ENCODE measurements around the gene GABRR2. TPM values are rescaled to one million over a fixed set of nuclear protein-coding genes. Genes with fewer than 3 reads are reported as not detected.

GABRR2 gene
- total RNA-seq, 2 donors from 2014 or later: 2.0 TPM; not detected in 1

DNA sequence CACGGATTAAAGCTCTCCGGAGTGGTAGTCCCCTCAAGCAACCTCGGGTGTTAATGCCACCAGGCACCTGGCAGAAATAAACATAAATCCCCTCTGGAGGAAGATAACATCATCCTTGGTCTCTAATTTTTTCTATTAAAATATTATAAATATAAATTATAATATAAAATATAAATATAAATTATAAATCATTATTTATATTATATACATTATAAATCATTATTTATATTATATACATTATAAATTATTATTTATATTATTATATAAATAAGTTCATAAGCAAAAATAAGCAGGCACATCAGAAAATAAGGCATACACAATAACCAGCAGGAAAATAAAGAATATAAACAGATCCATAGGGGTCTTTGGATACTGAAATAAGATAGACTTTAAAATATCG is 39.2 kb downstream of the GABRR2 start:
- Histone ChIP-seq H3K4me3 (no peak overlapping the region), H3K4me1 (ENCODE audit: control insufficient read depth in 1 of 2, low read depth in 2 of 2) (no peaks in the 10 kb centered on the region), H3K9me3 (no peaks in the 10 kb centered on the region), H3K36me3 (no peaks in the 10 kb centered on the region), H3K27ac (no peak overlapping the region), H3K27me3 (replicated peaks; ENCODE audit: insufficient read depth) (no peaks in the 10 kb centered on the region)
- DNase-seq (ENCODE audit: low spot score) (no peak), ATAC-seq (ENCODE audit: insufficient number of reproducible peaks, low FRiP score, low read depth) (no peak)
- TF ChIP-seq, protein P1, sequence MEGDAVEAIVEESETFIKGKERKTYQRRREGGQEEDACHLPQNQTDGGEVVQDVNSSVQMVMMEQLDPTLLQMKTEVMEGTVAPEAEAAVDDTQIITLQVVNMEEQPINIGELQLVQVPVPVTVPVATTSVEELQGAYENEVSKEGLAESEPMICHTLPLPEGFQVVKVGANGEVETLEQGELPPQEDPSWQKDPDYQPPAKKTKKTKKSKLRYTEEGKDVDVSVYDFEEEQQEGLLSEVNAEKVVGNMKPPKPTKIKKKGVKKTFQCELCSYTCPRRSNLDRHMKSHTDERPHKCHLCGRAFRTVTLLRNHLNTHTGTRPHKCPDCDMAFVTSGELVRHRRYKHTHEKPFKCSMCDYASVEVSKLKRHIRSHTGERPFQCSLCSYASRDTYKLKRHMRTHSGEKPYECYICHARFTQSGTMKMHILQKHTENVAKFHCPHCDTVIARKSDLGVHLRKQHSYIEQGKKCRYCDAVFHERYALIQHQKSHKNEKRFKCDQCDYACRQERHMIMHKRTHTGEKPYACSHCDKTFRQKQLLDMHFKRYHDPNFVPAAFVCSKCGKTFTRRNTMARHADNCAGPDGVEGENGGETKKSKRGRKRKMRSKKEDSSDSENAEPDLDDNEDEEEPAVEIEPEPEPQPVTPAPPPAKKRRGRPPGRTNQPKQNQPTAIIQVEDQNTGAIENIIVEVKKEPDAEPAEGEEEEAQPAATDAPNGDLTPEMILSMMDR (IDR thresholded peaks at IDR 0.05): no peak

DNA sequence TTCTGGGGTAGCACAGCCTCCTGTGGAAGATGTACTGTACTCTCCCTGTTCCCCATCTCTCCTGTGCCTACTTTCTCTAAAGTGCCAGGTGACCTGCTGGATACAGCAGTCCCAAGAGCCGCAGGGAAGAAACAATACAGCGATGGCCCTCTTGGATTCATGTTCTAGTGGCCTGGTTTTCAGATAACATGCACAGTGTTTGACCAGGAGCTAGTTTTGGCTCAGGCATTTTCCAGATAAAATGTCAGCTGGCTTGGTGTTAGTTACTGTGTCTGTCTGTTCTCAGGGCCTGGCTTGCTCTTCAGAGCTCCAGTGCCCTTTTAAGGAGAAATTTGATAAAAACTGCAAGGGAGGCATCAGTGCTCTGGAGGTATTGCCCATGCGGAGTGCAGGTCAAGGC is 41.3 kb downstream of the GABRR2 start:
- no peak overlapping the region for H3K27ac ChIP-seq
- DNase-seq (ENCODE audit: low spot score): no peak
- no peak overlapping the region for H3K4me3 ChIP-seq
- no peaks in the 10 kb centered on the region for H3K36me3 ChIP-seq
- TF ChIP-seq, protein P1 (IDR thresholded peaks at IDR 0.05): no peak
- H3K9me3 ChIP-seq: no peaks in the 10 kb centered on the region
- ATAC-seq (ENCODE audit: insufficient number of reproducible peaks, low FRiP score, low read depth): no peak
- H3K4me1 ChIP-seq (ENCODE audit: control insufficient read depth in 1 of 2, low read depth in 2 of 2): no peaks in the 10 kb centered on the region
- no peaks in the 10 kb centered on the region for H3K27me3 ChIP-seq (replicated peaks; ENCODE audit: insufficient read depth)

DNA sequence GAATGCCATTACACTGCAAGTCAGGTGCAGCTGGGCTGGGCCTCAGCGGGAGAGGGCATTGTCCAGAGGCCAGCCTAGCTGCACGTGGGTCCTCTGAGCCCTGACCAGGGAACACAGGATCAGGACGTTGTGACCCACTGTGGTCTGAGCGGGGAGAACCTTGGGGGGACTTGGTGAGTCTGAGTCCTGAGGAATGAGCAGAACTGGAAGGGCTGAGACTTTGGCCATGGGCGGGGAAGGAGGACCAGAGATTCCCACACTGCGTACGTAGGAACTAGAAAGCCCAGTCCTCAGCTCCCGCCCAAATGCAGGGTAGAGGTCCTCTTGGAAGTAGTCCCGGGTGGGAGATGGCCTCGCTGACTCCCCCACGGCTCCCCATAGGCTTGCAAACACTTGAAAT is 42.5 kb downstream of the GABRR2 start:
- no peaks in the 10 kb centered on the region for H3K27me3 ChIP-seq (replicated peaks; ENCODE audit: insufficient read depth)
- ATAC-seq (ENCODE audit: insufficient number of reproducible peaks, low FRiP score, low read depth): no peak
- TF ChIP-seq, protein P1 (IDR thresholded peaks at IDR 0.05): no peak
- H3K4me1 ChIP-seq (ENCODE audit: control insufficient read depth in 1 of 2, low read depth in 2 of 2): no peaks in the 10 kb centered on the region
- no peak overlapping the region for H3K27ac ChIP-seq
- no peaks in the 10 kb centered on the region for H3K36me3 ChIP-seq
- no peak overlapping the region for H3K4me3 ChIP-seq
- H3K9me3 ChIP-seq: no peaks in the 10 kb centered on the region
- DNase-seq (ENCODE audit: low spot score): no peak

DNA sequence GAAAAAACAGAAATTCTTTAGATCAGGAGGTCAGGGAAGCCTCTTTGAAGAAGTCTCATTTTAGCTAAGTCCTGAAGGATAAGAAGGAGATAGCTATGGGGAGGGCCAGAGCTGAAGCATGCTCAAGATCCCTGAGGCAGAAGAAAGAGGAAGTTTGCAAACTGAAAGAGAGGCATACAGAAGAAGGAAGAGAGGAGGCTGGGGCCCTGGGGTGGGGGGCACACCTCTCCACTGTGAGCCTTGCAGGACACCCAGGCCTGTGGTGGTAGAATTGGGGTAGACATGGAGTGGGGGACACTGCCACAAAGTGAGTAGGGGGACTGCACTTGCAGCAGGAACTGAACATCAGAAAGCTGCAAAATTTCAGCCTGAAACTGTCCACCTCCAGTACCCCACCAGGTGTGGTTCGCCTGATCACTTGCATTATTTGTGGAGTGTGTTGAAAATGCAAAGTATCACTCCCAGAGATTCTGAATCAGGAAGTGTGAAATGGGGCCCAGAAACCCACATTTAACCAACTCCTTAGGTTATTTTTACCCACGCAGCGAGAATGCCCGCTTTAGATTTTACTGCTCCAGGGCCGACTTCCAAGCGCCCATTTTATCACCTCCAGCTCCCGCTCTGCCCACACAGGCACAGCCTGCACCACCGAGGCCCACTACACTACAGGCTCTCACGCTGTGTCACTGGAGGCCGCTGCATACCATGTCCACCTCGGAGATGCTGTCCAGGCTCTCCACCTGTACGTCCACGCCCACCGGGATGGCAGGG is 44.0 kb downstream of the GABRR2 start:
- TF ChIP-seq, protein P1 (IDR thresholded peaks at IDR 0.05): no peak

DNA sequence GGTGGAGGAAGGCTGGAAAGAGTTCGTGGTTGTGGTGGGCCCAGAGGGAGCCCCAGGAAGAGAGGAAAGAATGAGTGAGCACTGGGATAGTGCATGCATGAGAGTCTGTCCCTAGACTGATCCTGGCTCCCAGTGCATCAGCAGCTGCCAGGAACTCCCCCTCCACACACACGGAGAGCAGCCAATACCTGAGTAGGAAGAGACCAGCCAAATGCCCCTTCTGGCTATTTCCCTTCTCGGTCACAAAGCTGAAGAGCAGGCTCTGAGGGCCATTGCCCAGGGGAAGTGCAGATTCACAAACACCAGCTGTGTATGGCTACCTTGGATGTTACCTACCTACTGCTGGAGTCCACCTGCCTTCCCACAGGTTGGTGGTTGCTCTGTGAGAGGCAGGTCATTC is 45.1 kb downstream of the GABRR2 start:
- ATAC-seq (ENCODE audit: insufficient number of reproducible peaks, low FRiP score, low read depth): no peak
- TF ChIP-seq, protein P1 (IDR thresholded peaks at IDR 0.05): no peak
- H3K4me1 ChIP-seq (ENCODE audit: control insufficient read depth in 1 of 2, low read depth in 2 of 2): no peaks in the 10 kb centered on the region
- H3K27me3 ChIP-seq (replicated peaks; ENCODE audit: insufficient read depth): no peaks in the 10 kb centered on the region
- H3K9me3 ChIP-seq: no peaks in the 10 kb centered on the region
- no peak for DNase-seq (ENCODE audit: low spot score)
- H3K36me3 ChIP-seq: no peaks in the 10 kb centered on the region
- H3K4me3 ChIP-seq: no peak overlapping the region
- no peak overlapping the region for H3K27ac ChIP-seq

More for the DNA sequence above, 44.0 kb downstream of the GABRR2 start:
- DNase-seq (ENCODE audit: low spot score) (no peak), ATAC-seq (ENCODE audit: insufficient number of reproducible peaks, low FRiP score, low read depth) (no peak)
- no peaks in the 10 kb centered on the region for H3K9me3 ChIP-seq
- H3K4me3 ChIP-seq: no peak overlapping the region
- H3K27me3 ChIP-seq (replicated peaks; ENCODE audit: insufficient read depth): no peaks in the 10 kb centered on the region
- no peaks in the 10 kb centered on the region for H3K36me3 ChIP-seq
- H3K27ac ChIP-seq: no peak overlapping the region
- H3K4me1 ChIP-seq (ENCODE audit: control insufficient read depth in 1 of 2, low read depth in 2 of 2): no peaks in the 10 kb centered on the region

All from thoracic aorta (tissue), 2 donors.